Mucosa of descending colon (tissue), 3 donors: Measurements from ENCODE around the gene LEF1. TPM values are rescaled to one million over a fixed set of nuclear protein-coding genes. Genes with fewer than 3 reads are reported as not detected.

Experiments used
- ATAC-seq: fragments of 200-7000 bp; cut with Tn5 transposase; one replicate; pipeline ENCODE4 v1.9.1; 2020; ENCODE audit warnings: mild to moderate bottlenecking, moderate library complexity
- DNase-seq, 3 donors: peaks; one replicate each; pipeline ENCODE4 v3.0.0-alpha.2; 2020
- H3K36me3 ChIP-seq: fragments of 200-600 bp; one replicate; pipeline ENCODE4 v1.8.0; 2021; ENCODE audit warnings: low read depth, mild to moderate bottlenecking
- H3K4me1 ChIP-seq: fragments of 200-600 bp; one replicate; pipeline ENCODE4 v1.8.0; 2021; ENCODE audit warnings: low read depth, mild to moderate bottlenecking
- H3K4me3 ChIP-seq: fragments of 200-600 bp; one replicate; pipeline ENCODE4 v1.8.0; 2021; ENCODE audit warnings: mild to moderate bottlenecking
- H3K9me3 ChIP-seq: fragments of 200-600 bp; one replicate; pipeline ENCODE4 v1.8.0; 2021; ENCODE audit warnings: mild to moderate bottlenecking
- CTCF ChIP-seq: fragments of 200-600 bp; IDR thresholded peaks from one replicate; pipeline ENCODE4 v1.8.0; 2022; ENCODE audit warnings: antibody characterized with exemption, mild to moderate bottlenecking
- intact Hi-C, 2 donors: fragments of 100-400 bp; cut with DNase I in 1 of 2; cut with micrococcal nuclease in 1 of 2; formaldehyde crosslinking; loops; one replicate each; pipeline versions ENCODE4 v1.11.0 to v1.11.1; 2022; cut with DNase I, micrococcal nuclease
- total RNA-seq, 3 donors: library from RNA; stranded (reverse); fragmentation: NEBNext Ultra II Directional in 2 of 3; extraction: Animal tissue kit (Norgen Biotek cat#: 25700) in 2 of 3; gene quantifications; one replicate each; pipeline versions ENCODE4 v1.2.1 to v1.2.4, GENCODE V29; 2021 to 2023
- donor health status: DM: no; HTN: no; CAD: no; lungs with moderate emphysema.
- donor health status: DM: no; HTN: no; CAD: no.
- donor health status: DM: no; HTN: yes; CAD: no.

Gene LEF1
- total RNA-seq, 3 donors from 2014 or later, result 2.2 to 3.9 (median 2.5) TPM

- H3K4me3 ChIP-seq, result no peak overlapping the region
- DNase-seq, result no peak
- H3K4me1 ChIP-seq, result no peaks in the 10 kb centered on the region
- no peaks in the 10 kb centered on the region for H3K9me3 ChIP-seq
- intact Hi-C loops, result no loop called here
- no peak for ATAC-seq
- TF ChIP-seq CTCF, result no peak
- H3K36me3 ChIP-seq, result no peaks in the 10 kb centered on the region
Observed at GRCh38 chr4:108007984-108008383, 160.7 kb downstream of the LEF1 start.

- intact Hi-C loops, result no loop called here
- H3K9me3 ChIP-seq, result no peaks in the 10 kb centered on the region
- TF ChIP-seq CTCF, result no peak
- H3K36me3 ChIP-seq, result no peaks in the 10 kb centered on the region
- ATAC-seq (no peak), DNase-seq (no peak)
- no peaks in the 10 kb centered on the region for H3K4me1 ChIP-seq
- no peak overlapping the region for H3K4me3 ChIP-seq
Observed at GRCh38 chr4:108006361-108006760, 162.4 kb downstream of the LEF1 start.

- DNase-seq, result no peak
- intact Hi-C loops, result no loop called here
- no peaks in the 10 kb centered on the region for H3K4me1 ChIP-seq
- no peaks in the 10 kb centered on the region for H3K9me3 ChIP-seq
- no peak for ATAC-seq
- no peaks in the 10 kb centered on the region for H3K36me3 ChIP-seq
- no peak for TF ChIP-seq CTCF
- no peak overlapping the region for H3K4me3 ChIP-seq
Observed at GRCh38 chr4:108005807-108006206, 162.9 kb downstream of the LEF1 start.

- H3K4me3 ChIP-seq, result no peak overlapping the region
- no peaks in the 10 kb centered on the region for H3K36me3 ChIP-seq
- intact Hi-C loops, result no loop called here
- ATAC-seq, result no peak
- no peaks in the 10 kb centered on the region for H3K4me1 ChIP-seq
- H3K9me3 ChIP-seq, result no peaks in the 10 kb centered on the region
- DNase-seq, result no peak
- no peak for TF ChIP-seq CTCF
Observed at GRCh38 chr4:108004646-108005045, 164.1 kb downstream of the LEF1 start.

- no peak for TF ChIP-seq CTCF
- DNase-seq, result no peak
- Histone ChIP-seq H3K9me3 (no peaks in the 10 kb centered on the region), H3K36me3 (no peaks in the 10 kb centered on the region), H3K4me3 (no peak overlapping the region), H3K4me1 (no peaks in the 10 kb centered on the region)
- intact Hi-C loops, result no loop called here
- ATAC-seq, result no peak
Observed at GRCh38 chr4:108003982-108004515, 164.7 kb downstream of the LEF1 start.
